MM.1S (cell line): Measurements from ENCODE around the gene RACGAP1.

Source experiments
- DNase-seq: peaks from one replicate; pipeline ENCODE4 v3.0.0-alpha.2; 2015
- H2AFZ ChIP-seq: fragments of 300-600 bp; sonication (generic); 2 replicates; pipeline ENCODE4 v1.6.0; 2016; ENCODE audit warnings: antibody characterized with exemption, low read length
- H3F3A ChIP-seq: fragments of 300-600 bp; sonication (generic); 2 replicates; pipeline ENCODE4 v1.6.1; 2016; ENCODE audit warnings: mild to moderate bottlenecking, antibody characterized with exemption, low read length, moderate library complexity, mixed read lengths; ENCODE audit not compliant: insufficient read depth
- H3K27ac ChIP-seq: fragments of 300-600 bp; sonication (generic); 2 replicates; pipeline ENCODE4 v1.5.1; 2016; ENCODE audit warnings: mild to moderate bottlenecking, low read length
- H3K27me3 ChIP-seq: fragments of 300-600 bp; sonication (generic); replicated peaks from 2 replicates; pipeline ENCODE4 v1.6.0; 2016; ENCODE audit warnings: low read length; ENCODE audit not compliant: insufficient read depth
- H3K36me3 ChIP-seq: fragments of 300-600 bp; sonication (generic); replicated peaks from 2 replicates; pipeline ENCODE4 v1.6.1; 2016; ENCODE audit warnings: mild to moderate bottlenecking, low read length, mixed read lengths; ENCODE audit not compliant: insufficient read depth
- H3K4me1 ChIP-seq: fragments of 300-600 bp; sonication (generic); 2 replicates; pipeline ENCODE4 v1.6.1; 2016; ENCODE audit warnings: low read length, mixed read lengths
- H3K4me2 ChIP-seq: fragments of 300-600 bp; sonication (generic); 2 replicates; pipeline ENCODE4 v1.6.0; 2016; ENCODE audit warnings: low read depth, low read length
- H3K4me3 ChIP-seq: fragments of 300-600 bp; sonication (generic); 2 replicates; pipeline ENCODE4 v1.5.1; 2016; ENCODE audit warnings: low read length, mixed read lengths
- H3K79me2 ChIP-seq: fragments of 300-600 bp; sonication (generic); 2 replicates; pipeline ENCODE4 v1.6.1; 2016; ENCODE audit warnings: mixed run types, low read length, mixed read lengths
- H3K9ac ChIP-seq: fragments of 300-600 bp; sonication (generic); 2 replicates; pipeline ENCODE4 v1.6.1; 2016; ENCODE audit warnings: low read length, mixed read lengths
- H3K9me2 ChIP-seq: fragments of 300-600 bp; sonication (generic); replicated peaks from 2 replicates; pipeline ENCODE4 v1.6.1; 2016; ENCODE audit warnings: mild to moderate bottlenecking, low read length, mixed read lengths; ENCODE audit not compliant: insufficient read depth
- H3K9me3 ChIP-seq: fragments of 300-600 bp; sonication (generic); replicated peaks from 2 replicates; pipeline ENCODE4 v1.6.1; 2016; ENCODE audit warnings: mild to moderate bottlenecking, low read length, mixed read lengths; ENCODE audit not compliant: insufficient read depth
- H4K20me1 ChIP-seq: fragments of 300-600 bp; sonication (generic); 2 replicates; pipeline ENCODE4 v1.6.1; 2016; ENCODE audit warnings: mild to moderate bottlenecking, low read length, moderate library complexity, mixed read lengths; ENCODE audit not compliant: insufficient read depth
- EZH2 ChIP-seq: fragments of 300-600 bp; sonication (generic); optimal IDR thresholded peaks from 2 replicates; pipeline ENCODE3; 2017; ENCODE audit warnings: low read depth, mild to moderate bottlenecking, antibody characterized with exemption, low read length, mixed read lengths
- EZH2phosphoT487 ChIP-seq: fragments of 300-600 bp; sonication (generic); IDR thresholded peaks from 2 replicates; pipeline ENCODE4 v1.6.1; 2018; ENCODE audit warnings: antibody characterized with exemption, low read length
- TF ChIP-seq, protein P1 (sequence below): fragments of 300-600 bp; sonication (generic); IDR thresholded peaks from 2 replicates; pipeline ENCODE4 v1.5.1; 2016; ENCODE audit warnings: antibody characterized with exemption, low read length, mixed read lengths

Gene RACGAP1

DNA sequence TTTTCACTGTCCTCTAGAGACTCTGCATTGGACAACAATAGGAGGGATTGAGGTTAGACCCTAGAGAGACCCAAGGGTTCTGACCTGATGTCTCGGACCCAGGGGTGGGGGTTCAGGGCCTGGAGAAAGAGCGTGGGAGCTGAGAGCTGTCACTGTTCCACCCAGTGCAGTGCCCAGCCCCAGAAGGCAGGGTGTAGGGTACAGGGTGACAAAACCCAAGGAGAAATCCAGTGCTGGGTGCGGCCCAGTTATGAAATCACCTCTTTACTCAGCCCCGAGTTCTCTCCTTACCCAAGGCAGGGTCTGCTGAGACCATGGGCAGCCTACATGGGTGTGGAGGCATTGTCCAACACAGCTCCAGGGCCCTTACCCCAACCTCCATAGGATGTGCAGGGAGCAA, 72.1 kb downstream of the RACGAP1 start:
- TF ChIP-seq EZH2phosphoT487 (no peak), EZH2 (no peak)
- TF ChIP-seq, protein P1, sequence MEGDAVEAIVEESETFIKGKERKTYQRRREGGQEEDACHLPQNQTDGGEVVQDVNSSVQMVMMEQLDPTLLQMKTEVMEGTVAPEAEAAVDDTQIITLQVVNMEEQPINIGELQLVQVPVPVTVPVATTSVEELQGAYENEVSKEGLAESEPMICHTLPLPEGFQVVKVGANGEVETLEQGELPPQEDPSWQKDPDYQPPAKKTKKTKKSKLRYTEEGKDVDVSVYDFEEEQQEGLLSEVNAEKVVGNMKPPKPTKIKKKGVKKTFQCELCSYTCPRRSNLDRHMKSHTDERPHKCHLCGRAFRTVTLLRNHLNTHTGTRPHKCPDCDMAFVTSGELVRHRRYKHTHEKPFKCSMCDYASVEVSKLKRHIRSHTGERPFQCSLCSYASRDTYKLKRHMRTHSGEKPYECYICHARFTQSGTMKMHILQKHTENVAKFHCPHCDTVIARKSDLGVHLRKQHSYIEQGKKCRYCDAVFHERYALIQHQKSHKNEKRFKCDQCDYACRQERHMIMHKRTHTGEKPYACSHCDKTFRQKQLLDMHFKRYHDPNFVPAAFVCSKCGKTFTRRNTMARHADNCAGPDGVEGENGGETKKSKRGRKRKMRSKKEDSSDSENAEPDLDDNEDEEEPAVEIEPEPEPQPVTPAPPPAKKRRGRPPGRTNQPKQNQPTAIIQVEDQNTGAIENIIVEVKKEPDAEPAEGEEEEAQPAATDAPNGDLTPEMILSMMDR: no peak

DNA sequence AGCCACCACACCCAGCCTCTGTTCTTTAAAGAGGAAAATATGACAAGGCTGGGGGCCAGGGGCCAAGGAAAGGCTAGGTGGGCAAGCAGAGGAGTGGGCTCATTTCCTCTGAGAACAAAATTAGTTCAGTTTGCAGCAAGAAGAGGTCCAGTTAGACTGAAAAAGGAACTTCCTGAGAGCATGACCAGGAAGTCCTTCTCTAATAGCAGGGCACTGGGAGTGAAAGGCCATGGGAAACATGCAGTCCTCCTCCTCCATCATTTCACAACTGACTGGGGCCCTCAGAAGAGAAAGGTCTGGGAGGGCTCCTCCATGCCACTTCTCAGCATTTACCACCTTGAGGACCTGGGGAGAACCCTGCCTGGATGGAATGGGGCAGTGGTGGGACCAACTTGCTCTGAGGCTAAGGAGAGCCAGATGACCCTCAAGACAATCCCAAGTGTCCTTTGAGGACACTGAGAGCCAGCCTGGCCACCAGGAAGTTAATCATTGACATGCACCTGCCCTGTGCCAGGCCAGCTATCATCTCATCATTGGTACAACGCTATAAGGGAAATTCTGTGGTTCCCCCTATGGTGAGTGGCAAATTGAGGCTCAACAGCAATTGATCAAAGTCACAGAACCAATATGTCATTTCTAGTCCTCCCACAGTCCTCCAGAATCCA, 72.8 kb downstream of the RACGAP1 start:
- H3K9me3 ChIP-seq: no peaks in the 10 kb centered on the region
- H4K20me1 ChIP-seq: no peaks in the 10 kb centered on the region
- no peak overlapping the region for H3K27ac ChIP-seq
- no peak overlapping the region for H3K4me2 ChIP-seq
- DNase-seq: no peak
- H3K9me2 ChIP-seq: no peaks in the 10 kb centered on the region
- H3K36me3 ChIP-seq: no peaks in the 10 kb centered on the region
- H3K27me3 ChIP-seq: peaks cover 32% of the 10 kb centered on the region
- no peaks in the 10 kb centered on the region for H3K4me1 ChIP-seq
- H3K4me3 ChIP-seq: no peak overlapping the region
- H2AFZ ChIP-seq: no peak overlapping the region
- H3K79me2 ChIP-seq: no peaks in the 10 kb centered on the region
- no peak overlapping the region for H3K9ac ChIP-seq
- H3F3A ChIP-seq: no peaks in the 10 kb centered on the region
- no peak for TF ChIP-seq EZH2
- TF ChIP-seq, protein P1: no peak
- no peak for TF ChIP-seq EZH2phosphoT487

More for the DNA sequence above, 72.1 kb downstream of the RACGAP1 start:
- H3K79me2 ChIP-seq: no peaks in the 10 kb centered on the region
- H3K27ac ChIP-seq: no peak overlapping the region
- H4K20me1 ChIP-seq: no peaks in the 10 kb centered on the region
- no peak overlapping the region for H3K4me3 ChIP-seq
- H2AFZ ChIP-seq: no peak overlapping the region
- H3K36me3 ChIP-seq: no peaks in the 10 kb centered on the region
- no peak overlapping the region for H3K4me2 ChIP-seq
- H3F3A ChIP-seq: no peaks in the 10 kb centered on the region
- H3K9me3 ChIP-seq: no peaks in the 10 kb centered on the region
- DNase-seq: no peak
- H3K4me1 ChIP-seq: no peaks in the 10 kb centered on the region
- H3K9me2 ChIP-seq: no peaks in the 10 kb centered on the region
- peaks cover 38% of the 10 kb centered on the region for H3K27me3 ChIP-seq
- no peak overlapping the region for H3K9ac ChIP-seq

DNA sequence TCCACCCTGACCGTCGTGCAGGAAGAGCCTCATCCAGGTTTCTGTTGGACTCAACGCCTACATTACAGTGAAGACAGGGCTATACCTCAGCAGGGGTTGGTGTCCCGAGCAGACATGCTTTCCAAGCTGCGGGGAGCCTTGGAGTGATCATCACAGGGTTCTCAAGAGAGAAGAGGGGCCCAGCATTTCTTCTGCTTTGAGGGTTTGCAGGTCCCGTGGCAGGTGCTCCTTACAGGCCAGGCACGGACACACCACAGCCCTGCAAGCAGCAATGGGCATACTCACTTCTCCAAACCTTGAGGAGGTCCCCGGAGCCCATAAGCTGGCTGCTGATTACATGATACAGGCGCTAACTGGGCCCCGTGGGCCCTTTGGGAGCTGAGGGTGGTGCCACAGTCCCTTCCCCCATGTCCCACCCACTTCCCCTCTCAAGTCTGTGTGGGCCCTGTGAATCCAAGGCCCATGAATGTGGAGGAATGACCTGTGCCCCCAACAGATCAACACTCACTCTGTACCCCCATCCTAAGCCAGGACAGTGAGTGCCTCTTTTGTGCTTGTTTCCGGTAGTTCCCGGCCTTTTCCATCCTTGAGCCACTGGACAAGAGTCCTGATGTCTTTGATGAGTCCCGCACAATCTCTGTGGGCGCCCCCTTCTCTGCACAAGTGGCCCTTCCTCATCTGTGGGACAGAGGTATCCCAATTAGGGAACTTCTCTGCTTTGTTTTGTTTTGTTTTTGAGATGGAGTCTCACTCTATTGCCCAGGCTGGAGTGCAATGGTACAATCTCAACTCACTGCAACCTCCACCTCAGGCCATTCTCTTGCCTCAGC, 73.7 kb downstream of the RACGAP1 start:
- no peak overlapping the region for H2AFZ ChIP-seq
- no peak overlapping the region for H3K4me2 ChIP-seq
- TF ChIP-seq EZH2phosphoT487: no peak
- TF ChIP-seq, protein P1: no peak
- no peak for TF ChIP-seq EZH2
- H3K9me2 ChIP-seq: no peaks in the 10 kb centered on the region
- no peak overlapping the region for H3K27ac ChIP-seq
- H3K4me1 ChIP-seq: no peaks in the 10 kb centered on the region
- H3K9ac ChIP-seq: no peak overlapping the region
- no peak overlapping the region for H3K4me3 ChIP-seq
- H3K36me3 ChIP-seq: no peaks in the 10 kb centered on the region
- no peaks in the 10 kb centered on the region for H3F3A ChIP-seq
- no peaks in the 10 kb centered on the region for H4K20me1 ChIP-seq
- DNase-seq: no peak
- H3K79me2 ChIP-seq: no peaks in the 10 kb centered on the region
- peaks cover 23% of the 10 kb centered on the region for H3K27me3 ChIP-seq
- no peaks in the 10 kb centered on the region for H3K9me3 ChIP-seq
